Upper lobe of left lung (tissue), 4 donors: ENCODE measurements around the gene DUSP16.

ENCODE experiments used
- EP300 ChIP-seq, 4 donors: sonication (generic); formaldehyde crosslinking; IDR thresholded peaks; one replicate each; pipeline ENCODE4 v1.5.1; 2017; ENCODE audit warnings: antibody characterized with exemption in 4 of 4, control low read depth in 2 of 4
- TF ChIP-seq, protein P1 (sequence below), 6 experiments: fragments of 450-650 bp in 4 of 6; fragments of 200-600 bp in 2 of 6; sonication (generic) in 2 of 6; IDR thresholded peaks; one replicate each; pipeline ENCODE4 v1.5.1; 2016 to 2019; ENCODE audit warnings: antibody characterized with exemption in 6 of 6

DNA sequence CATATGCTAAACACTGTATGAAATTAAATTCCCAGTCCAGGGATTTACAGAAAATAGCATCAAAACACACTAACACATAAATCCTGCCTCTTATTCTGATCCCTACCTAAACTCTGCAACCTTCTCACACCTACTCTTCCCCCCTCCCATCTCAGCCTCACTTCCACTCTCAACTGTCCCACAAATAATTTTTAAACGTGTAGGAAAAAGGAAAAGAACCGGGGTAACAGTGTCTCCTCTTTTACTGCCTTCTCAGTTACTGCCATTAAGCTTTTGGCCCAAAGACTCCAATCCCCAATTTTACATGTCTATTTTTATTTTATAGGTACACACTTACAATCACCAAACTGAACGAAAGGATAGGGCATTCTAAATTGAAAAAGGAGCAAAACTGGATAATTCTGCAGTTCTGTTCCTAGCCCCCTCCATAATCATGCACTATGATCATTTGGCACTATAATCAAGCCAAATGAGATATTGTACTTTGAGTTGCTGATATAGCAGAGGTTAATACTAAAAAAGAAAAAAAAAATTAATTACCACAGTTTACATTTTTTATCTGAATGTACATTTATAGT, 2.9 kb downstream of the DUSP16 start:
- TF ChIP-seq, protein P1, sequence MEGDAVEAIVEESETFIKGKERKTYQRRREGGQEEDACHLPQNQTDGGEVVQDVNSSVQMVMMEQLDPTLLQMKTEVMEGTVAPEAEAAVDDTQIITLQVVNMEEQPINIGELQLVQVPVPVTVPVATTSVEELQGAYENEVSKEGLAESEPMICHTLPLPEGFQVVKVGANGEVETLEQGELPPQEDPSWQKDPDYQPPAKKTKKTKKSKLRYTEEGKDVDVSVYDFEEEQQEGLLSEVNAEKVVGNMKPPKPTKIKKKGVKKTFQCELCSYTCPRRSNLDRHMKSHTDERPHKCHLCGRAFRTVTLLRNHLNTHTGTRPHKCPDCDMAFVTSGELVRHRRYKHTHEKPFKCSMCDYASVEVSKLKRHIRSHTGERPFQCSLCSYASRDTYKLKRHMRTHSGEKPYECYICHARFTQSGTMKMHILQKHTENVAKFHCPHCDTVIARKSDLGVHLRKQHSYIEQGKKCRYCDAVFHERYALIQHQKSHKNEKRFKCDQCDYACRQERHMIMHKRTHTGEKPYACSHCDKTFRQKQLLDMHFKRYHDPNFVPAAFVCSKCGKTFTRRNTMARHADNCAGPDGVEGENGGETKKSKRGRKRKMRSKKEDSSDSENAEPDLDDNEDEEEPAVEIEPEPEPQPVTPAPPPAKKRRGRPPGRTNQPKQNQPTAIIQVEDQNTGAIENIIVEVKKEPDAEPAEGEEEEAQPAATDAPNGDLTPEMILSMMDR (IDR thresholded peaks at IDR 0.05) = no peak
- TF ChIP-seq EP300 (IDR thresholded peaks at IDR 0.05) = no peak
